H7 (cell line): Measurements from ENCODE around the gene SPARCL1. TPM values are rescaled to one million over a fixed set of nuclear protein-coding genes. Genes with fewer than 3 reads are reported as not detected.
"Not testable (repeated sequence)": the region's sequence is repeated elsewhere in the genome, so short reads cannot be mapped to it uniquely, and the experiment has no call there.

Experiments used
- DNase-seq: peaks from one replicate; pipeline ENCODE4 v3.0.0; 2012
- H3K27me3 ChIP-seq: 2 replicates; pipeline ENCODE4 v1.6.0; 2011; ENCODE audit warnings: mild to moderate bottlenecking, low read length; ENCODE audit not compliant: control insufficient read depth, insufficient read depth
- H3K36me3 ChIP-seq: replicated peaks from 2 replicates; pipeline ENCODE4 v1.5.1; 2011; ENCODE audit warnings: low read length; ENCODE audit not compliant: control insufficient read depth, insufficient read depth
- H3K4me3 ChIP-seq: 2 replicates; pipeline ENCODE4 v1.5.1; 2011; ENCODE audit warnings: low read depth, mild to moderate bottlenecking, control low read depth, low read length, moderate library complexity; ENCODE audit not compliant: insufficient read depth
- total RNA-seq: library from RNA; depleted of rRNA; stranded (reverse); fragments of >200 nt; shearing (Covaris generic); gene quantifications from 2 replicates; pipeline ENCODE4 v1.2.3, GENCODE V29; 2014

SPARCL1 gene
- total RNA-seq, 1 experiment from 2014 or later: 0.48 TPM

- Histone ChIP-seq H3K36me3 (no peaks in the 10 kb centered on the region), H3K27me3 (no peaks in the 10 kb centered on the region), H3K4me3 (no peak overlapping the region)
- DNase-seq: no peak
Measured at GRCh38 chr4:87500092-87500462, 29.1 kb downstream of the SPARCL1 start.

- Histone ChIP-seq H3K36me3 (no peaks in the 10 kb centered on the region), H3K4me3 (no peak overlapping the region), H3K27me3 (no peaks in the 10 kb centered on the region)
- no peak for DNase-seq
Measured at GRCh38 chr4:87499403-87500091, 29.6 kb downstream of the SPARCL1 start.

GRCh38 chr4:87498446-87498900 is 30.7 kb downstream of the SPARCL1 start:
- no peak overlapping the region for H3K4me3 ChIP-seq
- DNase-seq: no peak

GRCh38 chr4:87497578-87497977 is 31.6 kb downstream of the SPARCL1 start:
- Histone ChIP-seq H3K36me3 (no peaks in the 10 kb centered on the region), H3K27me3 (no peaks in the 10 kb centered on the region), H3K4me3 (no peak overlapping the region)
- no peak for DNase-seq

More at GRCh38 chr4:87498446-87498900, 30.7 kb downstream of the SPARCL1 start:
- no peaks in the 10 kb centered on the region for H3K36me3 ChIP-seq
- H3K27me3 ChIP-seq: no peaks in the 10 kb centered on the region

GRCh38 chr4:87497159-87497558 is 32.0 kb downstream of the SPARCL1 start:
- Histone ChIP-seq H3K27me3 (no peaks in the 10 kb centered on the region), H3K36me3 (no peaks in the 10 kb centered on the region), H3K4me3 (no peak overlapping the region)
- peak; percentile 19 for DNase-seq

GRCh38 chr4:87493115-87493514 is 36.1 kb downstream of the SPARCL1 start:
- DNase-seq: no peak
- Histone ChIP-seq H3K27me3 (no peaks in the 10 kb centered on the region), H3K4me3 (no peak overlapping the region), H3K36me3 (no peaks in the 10 kb centered on the region)

GRCh38 chr4:87491851-87492250 is 37.3 kb downstream of the SPARCL1 start:
- not testable (repeated sequence) for H3K4me3 ChIP-seq, H3K27me3 ChIP-seq, DNase-seq, H3K36me3 ChIP-seq

GRCh38 chr4:87491436-87491835 is 37.7 kb downstream of the SPARCL1 start:
- DNase-seq: no peak
- Histone ChIP-seq H3K27me3 (no peaks in the 10 kb centered on the region), H3K36me3 (no peaks in the 10 kb centered on the region), H3K4me3 (no peak overlapping the region)

GRCh38 chr4:87490664-87491369 is 38.4 kb downstream of the SPARCL1 start:
- H3K27me3 ChIP-seq: no peaks in the 10 kb centered on the region
- no peak overlapping the region for H3K4me3 ChIP-seq
- H3K36me3 ChIP-seq: no peaks in the 10 kb centered on the region
- no peak for DNase-seq

- Histone ChIP-seq H3K4me3 (no peak overlapping the region), H3K27me3 (no peaks in the 10 kb centered on the region), H3K36me3 (no peaks in the 10 kb centered on the region)
- DNase-seq: no peak
Measured at GRCh38 chr4:87489678-87490077, 39.5 kb downstream of the SPARCL1 start.

GRCh38 chr4:87488666-87489065 is 40.5 kb downstream of the SPARCL1 start:
- H3K27me3 ChIP-seq, DNase-seq, H3K4me3 ChIP-seq, H3K36me3 ChIP-seq: not testable (repeated sequence)

GRCh38 chr4:87483247-87483646 is 45.9 kb downstream of the SPARCL1 start:
- H3K27me3 ChIP-seq, DNase-seq, H3K4me3 ChIP-seq, H3K36me3 ChIP-seq: not testable (repeated sequence)

- H3K4me3 ChIP-seq: no peak overlapping the region
- no peaks in the 10 kb centered on the region for H3K27me3 ChIP-seq
- DNase-seq: no peak
- no peaks in the 10 kb centered on the region for H3K36me3 ChIP-seq
Measured at GRCh38 chr4:87481377-87481776, 47.8 kb downstream of the SPARCL1 start.

- Histone ChIP-seq H3K36me3 (no peaks in the 10 kb centered on the region), H3K27me3 (no peaks in the 10 kb centered on the region), H3K4me3 (no peak overlapping the region)
- peak; percentile 19 for DNase-seq
Measured at GRCh38 chr4:87478732-87479250, 50.4 kb downstream of the SPARCL1 start.

- no peaks in the 10 kb centered on the region for H3K36me3 ChIP-seq
- DNase-seq: no peak
Measured at GRCh38 chr4:87476934-87477333, 52.2 kb downstream of the SPARCL1 start.

More at GRCh38 chr4:87476934-87477333, 52.2 kb downstream of the SPARCL1 start:
- no peaks in the 10 kb centered on the region for H3K27me3 ChIP-seq
- H3K4me3 ChIP-seq: no peak overlapping the region
